ENCODE measurements around the gene FXYD7.

Gene FXYD7

DNA sequence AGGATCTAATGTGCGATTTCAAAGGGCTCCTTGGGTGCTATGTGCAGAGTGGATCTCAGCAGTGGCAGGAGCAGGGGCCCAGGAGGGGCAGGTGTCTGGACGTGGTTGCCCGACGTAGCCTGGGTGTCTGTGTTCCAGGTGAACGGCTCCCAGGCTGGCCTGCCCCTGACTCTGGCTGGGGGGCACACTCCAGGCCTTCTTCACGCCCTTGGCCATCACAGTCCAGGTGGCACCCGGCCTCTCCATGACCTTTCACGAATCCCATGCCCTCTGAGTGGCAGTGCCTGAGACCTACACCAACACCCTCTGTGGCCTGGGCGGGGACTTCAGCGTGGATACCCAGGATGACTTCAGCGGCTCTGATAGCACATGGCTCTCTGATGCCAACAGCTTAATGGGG, 38.7 kb upstream of the FXYD7 start:
- TF ChIP-seq, protein P1, sequence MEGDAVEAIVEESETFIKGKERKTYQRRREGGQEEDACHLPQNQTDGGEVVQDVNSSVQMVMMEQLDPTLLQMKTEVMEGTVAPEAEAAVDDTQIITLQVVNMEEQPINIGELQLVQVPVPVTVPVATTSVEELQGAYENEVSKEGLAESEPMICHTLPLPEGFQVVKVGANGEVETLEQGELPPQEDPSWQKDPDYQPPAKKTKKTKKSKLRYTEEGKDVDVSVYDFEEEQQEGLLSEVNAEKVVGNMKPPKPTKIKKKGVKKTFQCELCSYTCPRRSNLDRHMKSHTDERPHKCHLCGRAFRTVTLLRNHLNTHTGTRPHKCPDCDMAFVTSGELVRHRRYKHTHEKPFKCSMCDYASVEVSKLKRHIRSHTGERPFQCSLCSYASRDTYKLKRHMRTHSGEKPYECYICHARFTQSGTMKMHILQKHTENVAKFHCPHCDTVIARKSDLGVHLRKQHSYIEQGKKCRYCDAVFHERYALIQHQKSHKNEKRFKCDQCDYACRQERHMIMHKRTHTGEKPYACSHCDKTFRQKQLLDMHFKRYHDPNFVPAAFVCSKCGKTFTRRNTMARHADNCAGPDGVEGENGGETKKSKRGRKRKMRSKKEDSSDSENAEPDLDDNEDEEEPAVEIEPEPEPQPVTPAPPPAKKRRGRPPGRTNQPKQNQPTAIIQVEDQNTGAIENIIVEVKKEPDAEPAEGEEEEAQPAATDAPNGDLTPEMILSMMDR (IDR thresholded peaks at IDR 0.05; ENCODE audit: low read depth, low read length, missing control alignments), result no peak
- Histone ChIP-seq H3K27me3 (replicated peaks) (no peaks in the 10 kb centered on the region), H3K4me3 (ENCODE audit: low read depth, low read length) (no peak overlapping the region), H3K36me3 (replicated peaks) (no peaks in the 10 kb centered on the region), H3K27ac (no peak overlapping the region)
- in situ Hi-C loops (cut with HindIII; ENCODE audit: low pct_ligation_motif_present, low sequenced_read_pairs), result no loop called here
- DNase-seq, result no peak

DNA sequence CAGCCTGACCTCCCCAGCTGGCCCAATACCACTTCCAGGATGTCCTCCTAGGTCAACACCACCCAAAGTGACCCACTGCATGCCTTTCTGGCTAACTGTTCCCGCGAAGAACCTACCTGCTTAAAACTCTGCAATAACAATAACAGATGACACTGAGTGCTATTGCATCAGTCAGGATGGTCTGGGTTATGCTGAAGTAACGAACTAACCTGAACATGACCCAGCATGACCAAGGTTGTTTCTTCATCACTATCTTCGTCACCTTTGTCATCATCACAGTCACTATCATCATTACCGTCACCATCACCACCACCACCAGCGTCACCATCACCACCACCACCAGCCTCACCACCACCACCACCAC, 38.0 kb upstream of the FXYD7 start:
- no peak overlapping the region for H3K4me3 ChIP-seq (ENCODE audit: low read depth, low read length)
- H3K36me3 ChIP-seq (replicated peaks), result no peaks in the 10 kb centered on the region
- H3K27me3 ChIP-seq (replicated peaks), result no peaks in the 10 kb centered on the region
- no peak for DNase-seq
- H3K27ac ChIP-seq, result no peak overlapping the region
- in situ Hi-C loops (cut with HindIII; ENCODE audit: low pct_ligation_motif_present, low sequenced_read_pairs), result no loop called here
- TF ChIP-seq, protein P1 (IDR thresholded peaks at IDR 0.05; ENCODE audit: low read depth, low read length, missing control alignments), result no peak

DNA sequence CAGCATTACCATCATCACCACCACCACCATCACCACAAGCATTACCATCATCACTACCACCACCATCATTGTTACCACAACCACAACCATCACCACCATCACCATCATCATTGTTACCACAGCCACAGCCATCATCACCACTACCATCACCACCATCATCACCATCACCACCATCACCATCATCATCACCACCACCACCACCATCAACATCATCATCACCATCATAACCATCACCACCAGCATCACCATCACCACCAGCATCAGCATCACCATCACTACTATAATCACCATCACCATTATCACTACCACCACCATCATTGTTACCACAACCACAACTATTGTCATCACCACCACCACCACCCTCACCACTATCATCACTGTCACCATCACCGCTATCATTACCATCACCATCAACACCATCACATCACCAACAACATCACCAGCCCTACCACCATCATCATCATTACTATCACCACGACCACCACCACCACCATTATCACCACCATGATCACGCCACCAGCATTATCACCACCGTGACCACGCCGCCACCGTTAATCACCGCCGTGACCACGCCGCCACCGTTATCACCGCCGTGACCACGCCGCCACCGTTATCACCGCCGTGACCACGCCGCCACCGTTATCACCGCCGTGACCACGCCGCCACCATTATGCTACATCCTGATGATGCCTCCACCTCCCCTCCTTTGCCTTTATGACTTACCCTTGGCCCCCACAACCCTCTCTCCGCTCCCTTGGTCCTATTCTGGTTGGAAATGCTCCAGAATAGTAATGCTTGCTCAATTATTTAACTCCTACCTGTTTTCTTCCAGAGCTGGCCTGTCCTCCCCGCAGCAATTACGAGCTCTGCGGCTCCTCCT, 37.4 kb upstream of the FXYD7 start:
- Histone ChIP-seq H3K27me3 (replicated peaks) (no peaks in the 10 kb centered on the region), H3K36me3 (replicated peaks) (no peaks in the 10 kb centered on the region), H3K4me3 (ENCODE audit: low read depth, low read length) (no peak overlapping the region), H3K27ac (no peak overlapping the region)
- TF ChIP-seq, protein P1 (IDR thresholded peaks at IDR 0.05; ENCODE audit: low read depth, low read length, missing control alignments), result no peak
- DNase-seq, result no peak
- in situ Hi-C loops (cut with HindIII; ENCODE audit: low pct_ligation_motif_present, low sequenced_read_pairs), result no loop called here

DNA sequence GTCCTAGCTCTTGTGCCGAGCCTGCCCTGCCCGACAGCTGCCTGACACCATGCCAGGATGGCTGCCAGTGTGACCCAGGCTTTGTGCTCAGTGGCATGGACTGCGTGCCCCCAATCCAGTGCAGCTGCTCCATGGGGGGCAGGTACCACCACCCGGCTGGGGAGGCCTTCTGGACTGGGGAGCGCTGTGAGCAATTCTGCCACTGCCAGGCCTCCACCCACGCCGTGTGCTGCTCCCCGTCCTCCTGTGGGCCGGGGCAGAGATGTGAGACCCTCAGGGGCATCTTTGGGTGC, 36.8 kb upstream of the FXYD7 start:
- in situ Hi-C loops (cut with HindIII; ENCODE audit: low pct_ligation_motif_present, low sequenced_read_pairs), result no loop called here
- H3K4me3 ChIP-seq (ENCODE audit: low read depth, low read length), result no peak overlapping the region
- no peaks in the 10 kb centered on the region for H3K36me3 ChIP-seq (replicated peaks)
- DNase-seq, result no peak
- H3K27me3 ChIP-seq (replicated peaks), result no peaks in the 10 kb centered on the region
- no peak overlapping the region for H3K27ac ChIP-seq
- TF ChIP-seq, protein P1 (IDR thresholded peaks at IDR 0.05; ENCODE audit: low read depth, low read length, missing control alignments), result no peak

DNA sequence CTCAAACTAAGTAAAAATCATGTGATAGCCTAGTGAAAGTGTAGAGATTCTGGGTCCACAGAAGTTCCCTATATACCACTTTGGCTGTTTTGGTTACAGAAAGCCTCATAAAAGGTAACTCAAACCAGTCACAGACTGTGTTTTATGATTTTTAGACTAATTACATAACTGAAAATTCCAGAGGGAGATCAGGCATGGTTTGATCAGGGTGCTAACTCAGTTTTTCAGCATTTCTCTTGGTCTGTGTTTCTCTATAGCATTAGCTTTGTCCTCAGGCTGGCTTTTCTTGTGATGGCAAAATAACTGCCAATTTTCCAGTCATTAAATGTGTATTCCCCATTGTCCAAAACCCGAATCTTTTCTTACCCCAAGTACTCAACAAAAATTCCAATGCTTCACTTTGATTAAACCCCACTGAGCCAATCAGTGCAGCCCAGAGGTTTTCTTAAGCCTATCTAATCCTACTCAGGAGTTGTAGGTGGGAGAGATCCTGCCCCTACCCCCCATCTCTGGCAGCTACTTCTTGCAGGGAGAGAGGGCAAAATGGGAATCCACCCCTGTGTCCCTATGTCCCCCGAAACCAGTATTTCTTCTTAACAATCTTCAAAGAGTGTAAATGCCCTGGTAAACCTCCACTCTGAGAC, 36.0 kb upstream of the FXYD7 start:
- TF ChIP-seq, protein P1 (IDR thresholded peaks at IDR 0.05; ENCODE audit: low read depth, low read length, missing control alignments), result no peak
- no peak for DNase-seq
- Histone ChIP-seq H3K36me3 (replicated peaks) (no peaks in the 10 kb centered on the region), H3K4me3 (ENCODE audit: low read depth, low read length) (no peak overlapping the region), H3K27ac (no peak overlapping the region), H3K27me3 (replicated peaks) (no peaks in the 10 kb centered on the region)
- in situ Hi-C loops (cut with HindIII; ENCODE audit: low pct_ligation_motif_present, low sequenced_read_pairs), result no loop called here
